Body of pancreas (tissue), 4 donors: Measurements from ENCODE around the gene AGAP1. TPM values are rescaled to one million over a fixed set of nuclear protein-coding genes. Genes with fewer than 3 reads are reported as not detected.
A peak's percentile ranks its signal among the peaks of the same experiment; 100 is the strongest.

Source experiments
- ATAC-seq: fragments of 150-250 bp; one replicate; pipeline ENCODE4 v1.9.1; 2016
- DNase-seq, 4 donors: peaks; one replicate each; pipeline ENCODE4 v3.0.0-alpha.2; 2019
- H3K27ac ChIP-seq, 4 donors: fragments of 200-600 bp; sonication (generic); 1 replicate in 3 of 4; 2 replicates in 1 of 4; pipeline versions ENCODE4 v1.5.1 to v1.6.1; 2016 to 2019; ENCODE audit warnings: mild to moderate bottlenecking in 1 of 4, mixed read lengths in 1 of 4, moderate library complexity in 1 of 4
- H3K27me3 ChIP-seq, 2 donors: fragments of 200-600 bp; sonication (generic); one replicate each; pipeline ENCODE4 v1.6.0; 2016; ENCODE audit warnings: mild to moderate bottlenecking in 1 of 2
- H3K36me3 ChIP-seq, 2 donors: fragments of 200-600 bp; sonication (generic); replicated peaks in 1 of 2; 2 replicates each; pipeline ENCODE4 v1.5.1; 2016; ENCODE audit warnings: low read depth in 2 of 2; ENCODE audit not compliant: insufficient read depth in 1 of 2
- H3K4me1 ChIP-seq: fragments of 200-600 bp; sonication (generic); one replicate; pipeline ENCODE4 v1.6.0; 2016
- H3K4me3 ChIP-seq, 2 donors: fragments of 200-600 bp; sonication (generic); 1 replicate in 1 of 2; 2 replicates in 1 of 2; pipeline ENCODE4 v1.5.1; 2016 to 2019
- H3K9me3 ChIP-seq, 3 donors: fragments of 200-600 bp; sonication (generic); 1 replicate in 2 of 3; 2 replicates in 1 of 3; pipeline ENCODE4 v1.5.1; 2016
- POLR2A ChIP-seq, 3 donors: fragments of 450-650 bp; IDR thresholded peaks; one replicate each; pipeline ENCODE4 v1.6.1; 2016; ENCODE audit warnings: antibody characterized with exemption in 3 of 3, mild to moderate bottlenecking in 2 of 3
- WGBS, 2 donors: methylation state at CpG; one replicate each; pipeline ENCODE4 v1.1.5; 2017; 5-methylcytosine and 5-hydroxymethylcytosine counted together
- intact Hi-C: fragments of 100-400 bp; cut with DNase I; formaldehyde crosslinking; loops from one replicate; pipeline ENCODE4 v1.15.1; 2023
- total RNA-seq, 2 donors: library from RNA; depleted of rRNA; stranded (reverse); fragments of >200 nt; gene quantifications; one replicate each; pipeline ENCODE4 v1.1.0, GENCODE V29; 2016
- TF ChIP-seq, protein P1 (sequence below), 7 experiments: fragments of 450-650 bp in 4 of 7; fragments of 200-600 bp in 3 of 7; sonication (generic) in 3 of 7; IDR thresholded peaks; one replicate each; pipeline ENCODE4 v1.5.1; 2016 to 2019; ENCODE audit warnings: antibody characterized with exemption in 7 of 7

Gene AGAP1
- total RNA-seq, 2 donors from 2014 or later, result 21.3 to 32.6 TPM

DNA sequence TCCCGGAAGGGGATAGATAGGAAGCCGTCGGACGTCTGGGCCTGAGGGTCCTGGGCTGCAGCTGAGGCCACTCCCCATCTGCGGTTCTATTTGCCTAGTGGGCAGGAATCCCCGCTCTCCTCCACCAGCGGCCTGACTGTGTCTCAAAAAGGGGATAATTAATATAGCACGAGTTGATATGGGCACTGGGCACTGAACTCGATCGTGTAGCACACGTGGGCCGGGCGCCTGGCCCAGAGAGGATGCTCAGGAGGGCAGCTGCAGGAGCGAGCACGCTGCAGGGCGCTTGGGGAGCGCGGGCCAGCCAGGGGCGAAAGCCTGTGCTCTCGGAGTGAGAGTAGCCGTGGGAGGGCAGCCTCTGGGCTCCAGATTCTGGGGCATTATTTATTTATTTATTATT lies 683.1 kb downstream of the AGAP1 start:
- 40 to 41% methylated on average over 19 to 20 of the region's 21 CpGs for WGBS, 2 donors
- DNase-seq (no peak), ATAC-seq (no peak)
- Histone ChIP-seq H3K27ac (no peak overlapping the region), H3K27me3 (peaks cover 0 to 57% of the 10 kb centered on the region in 2 donors), H3K36me3 (no peaks in the 10 kb centered on the region), H3K9me3 (no peaks in the 10 kb centered on the region), H3K4me1 (peaks cover 30% of the 10 kb centered on the region), H3K4me3 (no peak overlapping the region)
- intact Hi-C loops, result loop anchor here (5.0 kb wide), 1 partner anchor 410 kb away; no protein-coding TSS in a partner anchor
- TF ChIP-seq, protein P1, sequence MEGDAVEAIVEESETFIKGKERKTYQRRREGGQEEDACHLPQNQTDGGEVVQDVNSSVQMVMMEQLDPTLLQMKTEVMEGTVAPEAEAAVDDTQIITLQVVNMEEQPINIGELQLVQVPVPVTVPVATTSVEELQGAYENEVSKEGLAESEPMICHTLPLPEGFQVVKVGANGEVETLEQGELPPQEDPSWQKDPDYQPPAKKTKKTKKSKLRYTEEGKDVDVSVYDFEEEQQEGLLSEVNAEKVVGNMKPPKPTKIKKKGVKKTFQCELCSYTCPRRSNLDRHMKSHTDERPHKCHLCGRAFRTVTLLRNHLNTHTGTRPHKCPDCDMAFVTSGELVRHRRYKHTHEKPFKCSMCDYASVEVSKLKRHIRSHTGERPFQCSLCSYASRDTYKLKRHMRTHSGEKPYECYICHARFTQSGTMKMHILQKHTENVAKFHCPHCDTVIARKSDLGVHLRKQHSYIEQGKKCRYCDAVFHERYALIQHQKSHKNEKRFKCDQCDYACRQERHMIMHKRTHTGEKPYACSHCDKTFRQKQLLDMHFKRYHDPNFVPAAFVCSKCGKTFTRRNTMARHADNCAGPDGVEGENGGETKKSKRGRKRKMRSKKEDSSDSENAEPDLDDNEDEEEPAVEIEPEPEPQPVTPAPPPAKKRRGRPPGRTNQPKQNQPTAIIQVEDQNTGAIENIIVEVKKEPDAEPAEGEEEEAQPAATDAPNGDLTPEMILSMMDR (IDR thresholded peaks at IDR 0.05), result no peak
- TF ChIP-seq POLR2A (IDR thresholded peaks at IDR 0.05), result no peak

DNA sequence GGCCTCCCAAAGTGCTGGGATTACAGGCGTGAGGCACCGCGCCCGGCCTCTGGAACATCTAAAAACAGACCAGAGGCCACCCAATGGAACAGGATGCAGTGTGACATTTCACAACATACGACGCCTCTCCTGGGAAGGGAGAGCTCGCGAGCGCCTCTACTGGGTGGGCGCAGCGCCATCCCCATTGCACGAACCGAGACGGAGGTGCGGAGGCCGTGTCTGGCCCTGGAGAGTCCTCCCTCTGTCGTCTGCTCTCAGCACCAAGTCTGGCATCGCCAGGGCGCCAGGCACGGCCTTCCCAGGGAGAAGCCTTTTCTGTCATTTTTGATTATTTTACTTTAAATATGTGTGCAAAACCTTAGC lies 683.7 kb downstream of the AGAP1 start:
- no peak overlapping the region for H3K4me3 ChIP-seq
- H3K36me3 ChIP-seq, result no peaks in the 10 kb centered on the region
- peak; percentile 46 for ATAC-seq
- TF ChIP-seq POLR2A (IDR thresholded peaks at IDR 0.05), result no peak
- TF ChIP-seq, protein P1 (IDR thresholded peaks at IDR 0.05), result peak in 3 of 7 experiments; percentile 2 to 29 (median 24)
- DNase-seq, result peak; percentile 24 to 57 (median 44)
- WGBS, 2 donors, result 5 to 19% methylated on average over 9 to 20 of the region's 20 CpGs
- intact Hi-C loops, result loop anchor here (5.0 kb wide), 1 partner anchor 410 kb away; no protein-coding TSS in a partner anchor
- H3K27me3 ChIP-seq, result peaks cover 0 to 51% of the 10 kb centered on the region in 2 donors
- H3K4me1 ChIP-seq, result peaks cover 27% of the 10 kb centered on the region
- no peaks in the 10 kb centered on the region for H3K9me3 ChIP-seq
- H3K27ac ChIP-seq, result no peak overlapping the region

DNA sequence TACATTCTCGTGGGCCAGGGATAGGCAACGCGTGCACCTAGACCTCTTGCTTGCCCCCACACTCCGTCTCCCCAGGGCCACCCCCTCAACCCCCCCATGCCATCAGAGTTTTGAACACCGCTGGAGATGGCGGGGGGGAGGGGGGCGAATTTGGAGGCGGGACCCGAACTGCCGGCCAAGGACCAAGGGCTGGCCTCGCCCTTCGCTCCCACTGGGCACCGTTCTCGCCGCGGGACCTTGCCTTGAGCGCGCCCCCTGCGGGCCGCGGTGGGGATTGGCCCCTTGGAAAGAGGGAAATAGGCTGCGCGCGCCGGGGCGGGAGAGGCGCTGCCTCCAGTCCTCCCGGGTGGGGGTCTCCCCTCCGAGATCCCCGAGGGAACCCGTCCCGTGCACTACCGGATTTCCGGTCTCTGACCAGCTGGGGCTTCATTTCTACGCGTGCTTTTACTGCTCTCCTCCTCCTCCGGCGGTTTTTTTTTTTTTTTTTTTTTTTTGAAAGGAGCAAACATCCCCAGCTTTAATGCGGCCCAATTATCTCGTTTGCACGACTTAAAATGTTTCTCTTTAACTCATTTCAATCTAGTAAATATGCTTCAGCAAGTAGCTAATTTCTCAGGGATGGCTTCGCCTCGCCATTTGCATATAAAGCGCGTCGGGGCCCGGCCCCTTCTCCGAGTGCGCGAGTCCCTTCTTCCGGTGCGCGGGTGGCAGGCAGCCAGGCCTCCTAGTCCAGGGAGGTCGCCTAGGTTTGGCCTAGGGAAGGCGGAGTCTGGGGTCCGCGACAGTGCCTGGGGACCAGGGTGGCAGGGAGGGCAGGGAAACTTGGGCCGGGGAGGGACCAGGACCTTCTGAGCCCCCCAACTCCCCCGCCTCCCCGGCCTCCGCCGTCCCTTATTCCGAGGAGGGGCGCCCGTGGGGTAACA lies 684.4 kb downstream of the AGAP1 start:
- H3K36me3 ChIP-seq, result no peaks in the 10 kb centered on the region
- H3K4me1 ChIP-seq, result peaks cover 27% of the 10 kb centered on the region
- peak; percentile 41 to 70 (median 54) for DNase-seq
- no peak overlapping the region for H3K27ac ChIP-seq
- 4 to 7% methylated on average over 48 to 60 of the region's 65 CpGs for WGBS, 2 donors
- peak; percentile 71 for ATAC-seq
- no peak for TF ChIP-seq POLR2A (IDR thresholded peaks at IDR 0.05)
- TF ChIP-seq, protein P1 (IDR thresholded peaks at IDR 0.05), result peak; percentile 45 to 71 (median 54)
- H3K9me3 ChIP-seq, result no peaks in the 10 kb centered on the region
- H3K4me3 ChIP-seq, result no peak overlapping the region
- peaks cover 0 to 48% of the 10 kb centered on the region in 2 donors for H3K27me3 ChIP-seq
- intact Hi-C loops, result loop anchor here (5.0 kb wide), 1 partner anchor 411 kb away; no protein-coding TSS in a partner anchor

DNA sequence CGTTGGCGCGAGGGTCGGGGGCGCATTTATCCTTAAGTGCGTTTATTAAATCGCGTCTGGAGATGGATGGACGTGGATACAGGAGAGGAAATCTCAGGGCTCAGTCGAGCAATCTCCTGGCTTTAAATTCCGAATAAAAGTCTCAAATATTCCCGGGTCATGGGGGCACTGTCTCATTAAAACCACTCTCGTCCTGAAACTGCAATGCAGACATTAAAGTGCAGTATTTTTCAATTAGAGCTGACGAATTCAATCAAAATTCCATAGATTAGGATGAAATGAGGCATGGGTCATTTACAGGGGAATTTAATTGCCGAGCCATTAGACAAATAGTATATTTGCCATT lies 685.0 kb downstream of the AGAP1 start:
- no peak for ATAC-seq
- Histone ChIP-seq H3K4me1 (peaks cover 27% of the 10 kb centered on the region), H3K9me3 (no peaks in the 10 kb centered on the region), H3K36me3 (no peaks in the 10 kb centered on the region), H3K27ac (no peak overlapping the region), H3K4me3 (no peak overlapping the region), H3K27me3 (peaks cover 0 to 46% of the 10 kb centered on the region in 2 donors)
- TF ChIP-seq POLR2A (IDR thresholded peaks at IDR 0.05), result no peak
- TF ChIP-seq, protein P1 (IDR thresholded peaks at IDR 0.05), result no peak
- intact Hi-C loops, result loop anchor here (5.0 kb wide), 1 partner anchor 412 kb away; no protein-coding TSS in a partner anchor
- 3 to 5% methylated on average over 15 of the region's 15 CpGs for WGBS, 2 donors
- DNase-seq, result no peak
